ENCODE data around the gene JMJD7. TPM values are rescaled to one million over a fixed set of nuclear protein-coding genes. Genes with fewer than 3 reads are reported as not detected.

Gene JMJD7
- total RNA-seq, 4 donors from 2014 or later: 45.4 to 88.3 (median 60.9) TPM

- H3K36me3 ChIP-seq: no peaks in the 10 kb centered on the region
- WGBS: 69% methylated on average over 35 of the region's 42 CpGs
- no peak for DNase-seq (ENCODE audit: low spot score in 2 of 2)
- H3K4me1 ChIP-seq: peaks cover 14% of the 10 kb centered on the region
- TF ChIP-seq POLR2A (IDR thresholded peaks at IDR 0.05) (no peak), POLR2AphosphoS5 (IDR thresholded peaks at IDR 0.05) (no peak), EP300 (IDR thresholded peaks at IDR 0.05) (no peak)
- TF ChIP-seq, protein P1, sequence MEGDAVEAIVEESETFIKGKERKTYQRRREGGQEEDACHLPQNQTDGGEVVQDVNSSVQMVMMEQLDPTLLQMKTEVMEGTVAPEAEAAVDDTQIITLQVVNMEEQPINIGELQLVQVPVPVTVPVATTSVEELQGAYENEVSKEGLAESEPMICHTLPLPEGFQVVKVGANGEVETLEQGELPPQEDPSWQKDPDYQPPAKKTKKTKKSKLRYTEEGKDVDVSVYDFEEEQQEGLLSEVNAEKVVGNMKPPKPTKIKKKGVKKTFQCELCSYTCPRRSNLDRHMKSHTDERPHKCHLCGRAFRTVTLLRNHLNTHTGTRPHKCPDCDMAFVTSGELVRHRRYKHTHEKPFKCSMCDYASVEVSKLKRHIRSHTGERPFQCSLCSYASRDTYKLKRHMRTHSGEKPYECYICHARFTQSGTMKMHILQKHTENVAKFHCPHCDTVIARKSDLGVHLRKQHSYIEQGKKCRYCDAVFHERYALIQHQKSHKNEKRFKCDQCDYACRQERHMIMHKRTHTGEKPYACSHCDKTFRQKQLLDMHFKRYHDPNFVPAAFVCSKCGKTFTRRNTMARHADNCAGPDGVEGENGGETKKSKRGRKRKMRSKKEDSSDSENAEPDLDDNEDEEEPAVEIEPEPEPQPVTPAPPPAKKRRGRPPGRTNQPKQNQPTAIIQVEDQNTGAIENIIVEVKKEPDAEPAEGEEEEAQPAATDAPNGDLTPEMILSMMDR (IDR thresholded peaks at IDR 0.05): no peak
- no peak overlapping the region for H3K4me3 ChIP-seq
- H3K9me3 ChIP-seq: no peaks in the 10 kb centered on the region
- no peaks in the 10 kb centered on the region for H3K27me3 ChIP-seq
- H3K27ac ChIP-seq: no peak overlapping the region
Observed at GRCh38 chr15:41869770-41870688, 42.1 kb downstream of the JMJD7 start.

- H3K36me3 ChIP-seq: no peaks in the 10 kb centered on the region
- no peak for TF ChIP-seq POLR2A (IDR thresholded peaks at IDR 0.05)
- TF ChIP-seq, protein P1 (IDR thresholded peaks at IDR 0.05): no peak
- no peak for TF ChIP-seq POLR2AphosphoS5 (IDR thresholded peaks at IDR 0.05)
- TF ChIP-seq EP300 (IDR thresholded peaks at IDR 0.05): no peak
- 84% methylated on average over 7 of the region's 9 CpGs for WGBS
- H3K4me1 ChIP-seq: peaks cover 14% of the 10 kb centered on the region
- H3K27ac ChIP-seq: no peak overlapping the region
- no peaks in the 10 kb centered on the region for H3K9me3 ChIP-seq
- H3K4me3 ChIP-seq: no peak overlapping the region
- no peaks in the 10 kb centered on the region for H3K27me3 ChIP-seq
- no peak for DNase-seq (ENCODE audit: low spot score in 2 of 2)
Observed at GRCh38 chr15:41870689-41871081, 42.8 kb downstream of the JMJD7 start.

- H3K4me3 ChIP-seq: no peak overlapping the region
- H3K9me3 ChIP-seq: no peaks in the 10 kb centered on the region
- no peaks in the 10 kb centered on the region for H3K36me3 ChIP-seq
- H3K27me3 ChIP-seq: no peaks in the 10 kb centered on the region
- no peak overlapping the region for H3K27ac ChIP-seq
- 89% methylated on average over 11 of the region's 19 CpGs for WGBS
- peaks cover 14% of the 10 kb centered on the region for H3K4me1 ChIP-seq
- no peak for DNase-seq (ENCODE audit: low spot score in 2 of 2)
- TF ChIP-seq POLR2A (IDR thresholded peaks at IDR 0.05): no peak
- no peak for TF ChIP-seq EP300 (IDR thresholded peaks at IDR 0.05)
- TF ChIP-seq, protein P1 (IDR thresholded peaks at IDR 0.05): no peak
- no peak for TF ChIP-seq POLR2AphosphoS5 (IDR thresholded peaks at IDR 0.05)
Observed at GRCh38 chr15:41871175-41871905, 43.4 kb downstream of the JMJD7 start.

- no peaks in the 10 kb centered on the region for H3K9me3 ChIP-seq
- H3K4me3 ChIP-seq: no peak overlapping the region
- no peaks in the 10 kb centered on the region for H3K36me3 ChIP-seq
- no peak for DNase-seq (ENCODE audit: low spot score in 2 of 2)
- 93% methylated on average over 9 of the region's 9 CpGs for WGBS
- peaks cover 14% of the 10 kb centered on the region for H3K4me1 ChIP-seq
- no peak overlapping the region for H3K27ac ChIP-seq
- TF ChIP-seq POLR2AphosphoS5 (IDR thresholded peaks at IDR 0.05): no peak
- TF ChIP-seq EP300 (IDR thresholded peaks at IDR 0.05): no peak
- TF ChIP-seq, protein P1 (IDR thresholded peaks at IDR 0.05): no peak
- no peak for TF ChIP-seq POLR2A (IDR thresholded peaks at IDR 0.05)
- no peaks in the 10 kb centered on the region for H3K27me3 ChIP-seq
Observed at GRCh38 chr15:41872166-41872747, 44.4 kb downstream of the JMJD7 start.
